ENCODE measurements around the gene DUSP12.
"Not testable (repeated sequence)": the region's sequence is repeated elsewhere in the genome, so short reads cannot be mapped to it uniquely, and the experiment has no call there.

Gene DUSP12

DNA sequence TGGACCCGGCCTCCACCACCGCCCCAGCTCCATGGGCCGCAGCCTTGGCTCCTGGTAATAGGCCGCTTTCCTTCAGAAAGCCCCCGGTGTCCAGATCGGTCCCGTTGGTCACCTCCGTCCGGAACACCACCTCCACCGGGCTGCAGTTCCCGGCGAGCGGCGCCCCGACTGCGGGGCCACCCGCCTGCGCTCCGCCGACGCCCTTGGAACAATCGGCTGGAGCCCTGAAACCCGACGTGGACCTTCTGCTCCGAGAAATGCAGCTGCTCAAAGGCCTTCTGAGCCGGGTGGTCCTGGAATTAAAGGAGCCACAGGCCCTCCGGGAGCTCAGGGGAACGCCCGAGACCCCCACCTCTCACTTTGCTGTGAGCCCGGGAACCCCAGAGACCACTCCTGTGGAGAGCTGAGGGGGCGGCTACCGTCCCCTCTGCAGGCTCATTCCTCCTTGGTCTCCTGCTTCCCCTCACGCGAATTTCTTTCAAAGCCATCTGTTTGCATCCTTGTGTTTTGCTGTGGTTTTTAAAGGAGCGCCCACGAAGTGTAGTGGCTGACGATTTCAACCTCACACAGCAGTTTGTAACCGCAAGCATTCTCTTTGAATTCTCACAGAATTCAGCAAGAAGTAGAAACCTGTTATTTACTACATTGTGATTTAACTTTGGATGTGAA is 22.2 kb upstream of the DUSP12 start:
- DNase-seq (ENCODE audit: low read depth), result peak; percentile 95

DNA sequence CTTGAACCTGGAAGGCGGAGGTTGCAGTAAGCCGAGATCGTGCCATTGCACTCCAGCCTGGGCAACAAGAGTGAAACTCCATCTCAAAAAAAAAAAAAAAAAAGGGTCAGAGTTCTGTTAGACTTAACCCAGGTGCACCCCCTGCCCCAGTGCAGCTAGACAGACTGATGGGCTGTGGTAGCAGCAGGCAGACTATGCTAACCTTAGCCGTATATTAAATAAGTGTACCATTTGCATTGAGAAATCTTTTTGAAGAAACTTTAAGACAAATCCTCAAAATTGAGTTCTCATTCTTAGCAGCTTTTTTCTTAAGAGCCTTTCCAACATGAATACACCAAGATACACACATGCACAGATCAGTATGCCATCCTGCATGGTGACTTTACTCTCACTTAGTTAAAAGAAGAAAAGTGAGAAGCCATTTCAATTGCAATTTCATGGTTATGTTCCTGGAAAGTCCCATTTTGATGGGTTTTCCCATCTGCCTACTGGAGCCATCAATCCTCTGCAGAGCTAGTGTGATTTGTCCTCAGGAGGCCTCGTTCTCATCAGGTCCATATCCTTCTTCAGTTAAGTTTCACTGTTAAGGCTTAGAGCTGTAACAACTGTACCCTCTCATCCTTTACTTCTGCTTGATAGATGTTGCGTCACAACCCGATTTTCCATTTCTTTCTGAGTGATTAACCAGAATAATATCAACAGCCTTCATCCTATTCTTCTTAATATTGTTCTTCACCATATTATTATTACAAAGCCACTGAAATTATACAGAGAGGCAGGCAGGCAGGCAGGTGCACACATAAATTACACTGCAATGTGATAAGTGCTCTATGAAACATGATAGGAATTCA is 21.0 kb upstream of the DUSP12 start:
- DNase-seq (ENCODE audit: low read depth), result no peak

DNA sequence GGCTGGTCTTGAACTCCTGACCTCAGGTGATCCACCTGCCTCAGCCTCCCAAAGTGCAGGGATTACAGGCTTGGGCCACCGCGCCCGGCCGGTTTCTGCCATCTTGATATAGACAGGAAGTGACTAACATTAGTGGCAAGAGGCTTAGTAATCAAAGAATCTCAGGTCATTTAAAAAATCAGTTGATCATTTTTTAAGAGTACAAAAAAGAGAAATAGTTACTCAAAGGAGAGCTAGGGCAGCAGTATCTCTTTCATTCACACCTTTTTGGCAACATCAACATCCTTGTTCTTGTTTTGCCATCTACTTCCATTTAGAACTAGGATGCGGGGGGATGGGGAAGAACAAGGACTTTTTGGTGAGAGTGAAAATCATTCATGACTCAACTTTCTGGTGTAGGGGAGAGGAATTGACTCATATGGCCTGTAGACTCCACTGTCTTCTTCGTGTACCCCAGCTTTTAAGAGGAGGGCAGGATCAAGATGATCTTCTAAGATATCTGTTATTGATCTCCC is 19.5 kb upstream of the DUSP12 start:
- DNase-seq (ENCODE audit: low read depth), result peak; percentile 54

DNA sequence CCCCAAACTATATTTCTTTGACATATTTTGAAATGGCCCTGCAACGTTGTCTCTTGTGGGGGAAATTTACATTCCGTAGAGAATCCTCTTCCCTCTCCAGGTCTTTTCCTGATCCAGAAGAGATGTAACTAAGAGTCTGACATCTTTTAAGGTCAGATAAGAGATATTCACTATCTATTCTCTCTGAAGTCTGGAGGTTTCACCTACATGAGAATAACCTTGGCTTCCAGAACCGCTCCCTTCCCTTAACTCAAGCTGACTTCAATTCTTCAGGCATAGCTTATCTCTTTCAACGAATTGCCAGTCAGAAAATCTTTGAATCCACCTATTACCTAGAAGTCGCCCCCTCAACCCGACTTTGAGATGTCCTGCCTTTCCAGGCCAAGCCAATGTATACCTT is 18.3 kb upstream of the DUSP12 start:
- no peak for DNase-seq (ENCODE audit: low read depth)

DNA sequence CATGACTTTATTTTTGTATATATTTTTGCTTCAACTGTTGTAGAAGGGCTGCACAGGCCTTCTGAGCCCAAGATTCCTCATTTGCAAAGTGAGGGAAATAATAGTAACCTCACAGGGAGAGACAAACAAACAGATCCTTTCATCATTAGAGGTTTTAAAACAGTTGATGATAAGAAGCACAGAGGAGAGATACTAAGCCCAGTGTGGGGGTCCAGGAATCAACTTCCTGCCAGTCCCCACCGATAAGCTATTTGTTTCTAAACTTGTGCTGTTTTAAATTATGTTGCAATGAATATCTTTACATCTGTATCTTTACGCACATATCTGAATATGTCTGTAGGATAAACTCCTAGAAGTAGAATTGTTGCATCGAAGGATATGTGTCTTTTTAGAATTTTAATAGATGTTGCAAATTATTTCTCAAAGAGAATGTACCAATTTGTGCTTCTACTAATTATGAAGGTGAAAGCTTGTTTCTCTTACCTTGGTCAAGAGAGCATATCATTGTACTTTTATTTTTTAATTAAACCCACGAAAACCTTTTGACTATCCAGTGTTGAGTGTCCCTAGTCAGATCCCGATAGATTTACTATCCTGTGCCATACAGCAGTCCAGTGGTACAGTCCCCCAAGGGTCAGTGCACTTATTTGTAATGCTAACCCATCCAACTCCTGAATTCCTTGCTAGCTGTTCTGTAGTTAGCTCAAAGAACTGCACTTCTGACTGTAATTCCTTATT is 17.4 kb upstream of the DUSP12 start:
- DNase-seq (ENCODE audit: low read depth), result no peak

DNA sequence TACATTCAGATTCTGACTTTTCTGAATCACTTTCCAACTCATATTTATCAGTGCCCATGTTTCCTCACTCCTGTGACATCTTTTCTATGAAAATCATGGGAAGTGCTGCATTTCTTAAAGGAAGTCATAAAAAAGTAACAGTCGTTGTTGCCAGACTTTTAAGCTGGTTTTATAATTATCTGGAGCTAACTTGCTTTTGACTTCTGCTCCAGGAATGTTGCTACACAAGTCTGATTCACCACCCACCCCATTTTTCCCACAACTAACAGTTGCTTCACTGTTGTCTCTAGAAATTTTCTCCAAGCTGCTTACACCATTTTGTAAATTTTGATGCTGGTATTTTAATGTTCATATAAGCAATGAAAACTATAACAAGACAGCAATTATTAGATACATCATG is 16.1 kb upstream of the DUSP12 start:
- DNase-seq (ENCODE audit: low read depth), result peak; percentile 95

DNA sequence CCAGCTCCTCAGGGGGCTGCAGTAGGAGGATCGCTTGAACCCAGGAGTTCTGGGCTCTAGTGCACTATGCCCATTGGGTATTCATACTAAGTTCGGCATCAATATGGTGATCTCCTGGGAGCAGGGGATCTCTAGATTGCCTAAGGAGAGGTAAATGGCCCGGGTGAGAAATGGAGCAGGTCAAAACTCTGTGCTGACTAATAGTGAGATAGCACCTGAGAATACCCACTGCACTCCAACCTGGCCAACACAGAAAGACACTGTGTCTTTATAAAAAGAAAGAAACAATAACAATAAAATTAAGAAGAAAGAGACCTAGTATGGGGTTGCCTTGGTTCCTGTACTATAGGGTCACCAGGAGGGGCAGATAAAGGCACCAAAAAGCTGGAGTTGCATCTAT is 13.7 kb upstream of the DUSP12 start:
- no peak for DNase-seq (ENCODE audit: low read depth)

DNA sequence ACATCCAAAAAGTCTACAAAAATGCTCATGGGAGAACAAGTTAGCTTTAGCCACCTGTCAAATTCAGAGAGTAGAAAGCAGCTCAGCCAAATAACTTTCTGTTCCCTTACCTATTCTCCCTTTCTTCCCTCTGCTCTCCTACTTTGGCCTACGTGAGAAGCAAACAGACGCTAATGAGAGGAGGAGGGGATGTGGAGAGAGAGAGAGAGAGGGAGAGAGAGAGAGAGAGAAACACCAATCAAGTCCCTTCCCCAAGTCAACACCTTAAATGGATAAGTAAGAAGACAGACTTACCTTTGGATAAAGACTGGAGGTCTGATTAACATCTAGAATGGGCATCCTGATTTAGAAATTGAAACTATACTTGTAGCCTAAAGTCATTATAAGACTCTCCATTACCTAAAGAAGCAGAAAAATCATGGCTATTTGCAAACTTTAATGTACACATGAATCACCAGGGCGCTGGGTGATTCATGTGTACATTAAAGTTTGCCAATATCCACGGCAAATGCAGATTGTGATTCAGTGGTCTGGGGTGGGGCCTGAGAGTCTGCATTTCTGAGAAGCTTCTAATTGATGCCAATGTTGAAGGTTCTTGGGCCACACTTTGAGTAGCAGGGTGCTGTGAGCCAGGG is 13.1 kb upstream of the DUSP12 start:
- no peak for DNase-seq (ENCODE audit: low read depth)

DNA sequence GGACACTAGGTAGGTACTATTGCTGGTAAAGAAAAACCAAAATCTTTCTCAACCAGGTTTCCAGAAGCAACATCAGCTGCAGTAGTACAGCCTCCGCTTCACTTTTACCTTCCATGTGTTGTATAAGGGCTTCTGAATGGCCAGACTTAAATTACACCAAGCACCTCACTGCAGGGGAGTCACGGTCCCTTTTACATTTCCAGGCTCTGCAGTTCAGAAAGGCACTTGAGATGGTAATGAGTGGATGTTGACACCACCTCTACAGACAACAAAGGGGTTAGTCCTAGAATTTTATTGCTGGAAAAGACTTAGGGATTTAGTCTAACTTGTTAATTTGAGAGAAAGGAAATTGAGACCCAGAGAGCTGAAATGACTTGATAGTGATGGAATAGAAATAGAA is 12.0 kb upstream of the DUSP12 start:
- DNase-seq (ENCODE audit: low read depth), result no peak

DNA sequence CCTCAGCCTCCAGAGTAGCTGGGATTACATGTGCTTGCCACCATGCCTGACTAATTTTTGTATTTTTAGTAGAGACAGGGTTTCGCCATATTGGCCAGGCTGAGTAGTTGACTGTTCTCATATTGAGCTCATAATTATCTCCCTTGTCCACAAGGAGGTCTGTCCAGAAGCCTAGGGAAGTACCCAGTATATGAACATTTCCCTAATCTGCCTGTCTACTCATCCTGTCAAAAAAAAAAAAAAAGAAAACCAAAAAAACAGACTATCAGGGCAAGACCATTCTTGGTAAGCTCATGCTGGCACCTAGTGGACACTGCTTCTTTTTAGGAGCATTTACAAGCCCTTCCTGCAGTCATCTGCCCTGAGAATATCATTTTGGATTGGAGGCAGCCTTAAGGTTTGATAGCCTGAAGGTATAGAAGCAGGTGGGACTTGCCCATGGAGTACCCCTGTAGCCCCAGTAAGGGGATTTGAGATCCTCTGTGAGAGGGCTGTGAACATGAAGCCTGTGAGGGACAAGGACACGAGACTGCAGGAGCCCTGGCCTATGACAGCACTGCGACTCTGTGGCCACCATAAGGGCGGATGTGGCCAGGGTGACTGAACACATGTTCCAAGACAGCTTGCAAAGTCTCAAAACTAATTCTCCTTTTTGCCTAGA is 10.8 kb upstream of the DUSP12 start:
- DNase-seq (ENCODE audit: low read depth), result peak; percentile 84

DNA sequence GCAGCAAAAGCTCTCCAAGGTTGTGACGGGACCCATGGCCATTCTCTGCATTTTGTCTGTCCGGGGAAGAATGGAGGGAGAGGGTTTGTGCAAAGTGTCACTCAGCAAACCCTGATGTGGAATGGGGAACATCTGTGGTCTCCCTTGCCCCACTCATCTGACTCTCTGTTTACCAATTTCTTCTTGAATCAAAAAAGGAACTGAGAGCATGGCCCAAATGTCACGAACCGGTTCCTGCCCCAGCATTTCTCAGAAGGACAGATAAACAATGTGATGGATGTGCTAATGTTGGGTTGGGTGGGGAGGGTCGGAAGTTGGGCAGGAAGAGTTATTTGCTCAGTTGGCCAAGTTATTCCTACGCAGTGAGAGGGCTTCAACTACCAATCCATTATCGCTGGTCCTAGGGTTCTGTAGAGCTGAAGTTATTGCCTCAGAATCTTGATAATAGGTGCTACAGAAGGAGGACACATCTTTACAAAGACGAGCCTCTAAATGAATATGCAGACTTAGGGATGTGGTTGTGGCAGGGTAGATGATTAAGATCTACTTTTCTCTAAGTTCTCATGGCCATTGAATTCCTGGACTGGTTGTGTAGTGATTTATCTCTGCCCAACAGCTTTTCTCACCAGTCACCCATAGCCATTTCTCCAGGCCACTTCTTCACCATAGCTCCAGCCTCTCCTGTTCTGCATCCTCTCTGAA is 9.6 kb upstream of the DUSP12 start:
- no peak for DNase-seq (ENCODE audit: low read depth)

DNA sequence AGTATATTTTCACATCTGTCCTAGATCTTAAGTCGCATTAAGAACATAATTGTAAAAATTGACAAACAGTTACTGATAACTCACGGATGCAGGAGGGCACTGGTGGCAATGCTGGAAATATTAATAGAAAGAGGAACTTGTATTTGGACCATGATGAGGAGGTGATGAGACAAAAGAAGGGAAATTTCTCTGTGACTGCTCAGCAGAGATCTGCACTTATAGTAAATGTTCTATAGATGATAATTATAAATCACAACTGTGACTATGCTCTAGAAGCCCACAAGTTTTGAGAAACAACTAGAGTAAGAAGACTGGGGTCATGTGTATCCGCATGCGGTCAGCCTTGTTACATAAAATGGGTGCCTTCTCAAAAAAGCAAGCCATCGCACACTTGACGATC is 8.7 kb upstream of the DUSP12 start:
- DNase-seq (ENCODE audit: low read depth), result no peak

DNA sequence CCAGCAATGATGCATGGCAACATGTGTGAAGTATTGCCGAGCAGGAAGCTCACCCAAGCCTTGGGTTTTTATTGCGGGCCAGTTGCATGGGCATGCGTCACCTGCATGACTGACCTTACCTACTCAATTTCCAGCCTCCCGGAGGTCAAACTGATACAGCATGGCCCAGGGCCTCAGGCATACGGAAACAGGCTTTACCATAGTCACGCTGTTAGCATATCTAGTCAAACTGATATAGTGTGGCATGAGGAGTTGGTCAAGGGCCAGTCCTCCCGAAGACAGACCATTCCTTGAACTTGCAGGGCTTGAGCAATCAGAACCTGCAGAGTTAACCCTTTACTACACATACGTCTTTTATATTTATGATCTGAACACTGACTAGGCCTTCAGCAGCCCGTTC is 6.4 kb upstream of the DUSP12 start:
- DNase-seq (ENCODE audit: low read depth), result peak; percentile 79

DNA sequence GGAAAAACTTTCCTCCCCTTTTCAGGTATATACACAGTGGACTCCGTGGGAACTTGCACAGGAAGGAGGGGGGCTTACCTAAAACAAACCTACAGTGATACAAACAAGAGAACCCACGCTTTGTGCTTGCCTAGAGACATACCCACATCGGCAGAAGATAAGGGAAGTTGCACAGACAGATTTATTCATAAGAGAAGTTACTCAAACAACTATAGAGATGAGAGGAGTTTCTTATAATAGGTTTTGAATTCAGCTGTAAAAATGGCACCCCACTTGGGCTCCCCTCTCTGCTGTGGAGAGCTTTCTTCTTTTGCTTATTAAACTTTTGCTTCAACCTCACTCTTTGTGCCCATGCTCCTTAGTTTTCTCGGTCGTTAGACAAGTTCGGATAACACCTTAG is 1.8 kb upstream of the DUSP12 start:
- DNase-seq (ENCODE audit: low read depth), result no peak

DNA sequence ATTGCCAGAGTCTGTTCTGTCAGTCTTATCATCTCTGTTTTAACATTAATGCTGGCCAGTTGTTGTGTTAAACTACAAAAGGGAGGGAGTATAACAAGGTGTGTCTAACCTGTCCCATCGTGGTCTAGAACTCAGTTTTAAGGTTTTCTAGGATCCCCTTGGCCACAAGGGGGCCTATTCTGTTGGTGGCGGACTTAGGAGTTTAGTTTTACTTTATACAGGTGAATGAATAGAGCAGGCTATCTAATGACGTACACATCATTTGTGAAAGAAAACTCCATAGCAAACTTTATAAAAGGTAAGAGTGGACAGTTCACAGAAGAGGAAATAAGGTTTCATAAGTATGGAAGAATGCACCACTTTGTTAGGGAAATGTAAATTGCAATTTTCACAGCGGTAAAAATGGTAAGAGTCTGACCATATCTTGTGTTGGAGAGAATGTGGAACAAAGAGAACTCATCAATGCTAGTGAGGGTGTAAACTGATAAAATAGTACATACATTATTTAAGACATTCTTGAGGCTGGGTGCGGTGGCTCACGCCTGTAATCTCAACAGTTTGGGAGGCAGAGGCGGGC is 14.0 kb downstream of the DUSP12 start:
- no peak for DNase-seq (ENCODE audit: low read depth)

DNA sequence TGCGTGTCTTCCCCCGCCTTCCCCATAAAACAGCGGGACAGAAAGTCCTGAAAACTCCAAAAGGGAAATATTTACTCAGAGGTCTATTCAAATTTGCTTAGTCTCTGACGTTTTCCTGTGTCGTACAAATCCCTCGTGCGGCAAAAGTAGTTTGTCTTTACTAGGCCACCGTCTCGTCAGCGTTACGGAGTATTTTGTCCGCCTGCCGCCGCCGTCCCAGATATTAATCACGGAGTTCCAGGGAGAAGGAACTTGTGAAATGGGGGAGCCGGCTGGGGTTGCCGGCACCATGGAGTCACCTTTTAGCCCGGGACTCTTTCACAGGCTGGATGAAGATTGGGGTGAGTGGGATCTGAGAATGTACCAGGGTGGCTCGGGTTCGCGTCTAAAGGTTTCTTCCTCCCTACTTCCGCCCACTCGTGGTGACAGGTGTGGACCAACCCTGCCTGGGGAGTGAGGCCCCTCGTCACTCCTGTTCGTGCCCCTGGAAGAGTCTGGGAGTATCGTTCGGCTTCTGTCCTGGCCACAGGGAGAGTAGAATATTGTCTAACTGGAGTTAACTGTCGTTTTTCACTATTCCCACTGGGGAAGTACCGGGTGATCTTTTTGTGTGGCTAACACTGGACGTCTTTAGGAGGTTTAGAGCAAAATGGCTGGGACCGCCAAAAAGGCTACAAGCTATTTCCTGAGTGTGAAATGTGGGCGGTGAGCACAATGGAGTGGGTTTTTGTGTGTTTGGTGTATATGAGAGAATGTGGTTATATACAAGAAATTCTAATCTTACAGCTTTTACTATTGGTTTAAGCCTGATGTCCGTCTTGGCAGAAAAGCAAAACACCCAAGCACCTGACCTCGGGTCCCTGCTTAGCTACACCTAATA is 16.8 kb downstream of the DUSP12 start, which contains the start of gene ATF6:
TSS of gene ATF6 (plus strand) at position 219 of the 880 bp plus-strand sequence. CDS start at position 260, 41 bp downstream.
- peak; percentile 95 for DNase-seq (ENCODE audit: low read depth)

DNA sequence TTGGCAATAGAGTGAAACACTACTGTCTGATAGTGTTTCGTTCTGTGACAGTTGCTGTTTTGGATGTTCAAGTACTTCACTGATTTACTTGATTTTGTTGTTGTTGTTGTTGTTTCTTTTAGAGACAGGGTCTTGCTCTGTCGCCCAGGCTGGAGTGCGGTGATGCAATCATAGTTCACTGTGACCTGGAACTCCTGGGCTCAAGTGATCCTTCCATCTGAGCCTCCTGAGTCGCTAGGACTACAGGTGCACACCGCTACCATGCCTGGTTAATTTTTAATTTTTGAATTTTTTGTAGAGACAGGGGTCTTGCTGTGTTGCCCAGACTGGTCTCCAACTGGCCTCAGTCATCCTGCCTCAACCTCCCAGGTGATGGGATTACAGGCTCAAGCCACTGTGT is 18.9 kb downstream of the DUSP12 start:
- no peak for DNase-seq (ENCODE audit: low read depth)

DNA sequence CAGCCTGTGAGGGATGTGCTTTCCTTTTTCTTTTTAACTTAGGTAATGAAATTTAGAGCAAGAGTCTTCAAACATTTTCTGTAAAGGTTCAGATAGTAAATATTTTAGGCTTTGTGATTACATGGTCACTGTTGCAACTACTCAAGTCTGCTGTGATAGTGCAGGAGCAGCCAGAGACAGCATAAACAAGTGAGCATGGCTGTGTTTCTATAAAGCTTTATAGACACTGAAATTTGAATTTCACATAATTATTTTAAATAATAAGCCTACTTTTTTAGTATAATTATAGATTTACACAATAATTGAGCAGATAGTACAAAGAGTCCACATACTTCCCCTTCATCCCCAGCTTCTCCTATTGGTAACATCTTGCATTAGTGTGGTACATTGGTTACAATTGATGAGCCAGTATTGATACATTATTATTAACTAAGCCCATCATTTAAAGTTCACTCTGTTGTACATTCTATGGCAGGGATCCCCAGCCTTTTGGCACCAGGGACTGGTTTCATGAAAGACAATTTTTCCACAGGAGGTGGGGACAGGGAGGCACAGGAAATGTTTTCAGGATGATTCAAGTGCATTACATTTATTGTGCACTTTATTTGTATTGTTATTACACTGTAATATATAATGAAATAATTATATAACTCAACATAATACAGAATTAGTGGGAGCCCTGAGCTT is 19.5 kb downstream of the DUSP12 start:
- DNase-seq (ENCODE audit: low read depth), result no peak

DNA sequence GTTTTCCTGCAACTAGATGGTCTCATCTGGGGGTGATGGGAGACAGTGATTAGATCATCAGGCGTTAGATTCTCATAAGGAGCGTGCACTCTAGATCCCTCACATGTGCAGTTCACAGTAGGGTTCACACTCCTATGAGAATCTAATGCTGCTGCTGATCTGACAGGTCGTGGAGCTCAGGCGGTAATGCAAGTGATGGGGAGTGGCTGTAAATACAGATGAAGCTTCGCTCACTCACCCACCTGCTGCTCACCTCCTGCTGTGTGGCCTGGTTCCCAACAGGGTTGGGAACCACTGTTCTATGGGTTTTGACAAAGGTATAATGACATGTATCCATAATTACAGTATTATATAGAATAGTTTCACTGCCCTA is 20.1 kb downstream of the DUSP12 start:
- not testable (repeated sequence) for DNase-seq (ENCODE audit: low read depth)
